ENCODE results near the gene RAD50. TPM values are rescaled to one million over a fixed set of nuclear protein-coding genes. Genes with fewer than 3 reads are reported as not detected.

The RAD50 gene
- total RNA-seq, 2 donors from 2014 or later = 29.5 to 37.0 TPM

- Histone ChIP-seq H3K27me3 (no peaks in the 10 kb centered on the region), H3K4me3 (no peak overlapping the region), H3K4me1 (no peaks in the 10 kb centered on the region), H3K36me3 (no peaks in the 10 kb centered on the region), H3K9me3 (no peaks in the 10 kb centered on the region), H3K9ac (ENCODE audit: low read depth in 2 of 2, low read length in 2 of 2) (peak overlapping the region in 1 of 2 donors; percentile 51), H3K27ac (no peak overlapping the region)
- TF ChIP-seq, protein P1, sequence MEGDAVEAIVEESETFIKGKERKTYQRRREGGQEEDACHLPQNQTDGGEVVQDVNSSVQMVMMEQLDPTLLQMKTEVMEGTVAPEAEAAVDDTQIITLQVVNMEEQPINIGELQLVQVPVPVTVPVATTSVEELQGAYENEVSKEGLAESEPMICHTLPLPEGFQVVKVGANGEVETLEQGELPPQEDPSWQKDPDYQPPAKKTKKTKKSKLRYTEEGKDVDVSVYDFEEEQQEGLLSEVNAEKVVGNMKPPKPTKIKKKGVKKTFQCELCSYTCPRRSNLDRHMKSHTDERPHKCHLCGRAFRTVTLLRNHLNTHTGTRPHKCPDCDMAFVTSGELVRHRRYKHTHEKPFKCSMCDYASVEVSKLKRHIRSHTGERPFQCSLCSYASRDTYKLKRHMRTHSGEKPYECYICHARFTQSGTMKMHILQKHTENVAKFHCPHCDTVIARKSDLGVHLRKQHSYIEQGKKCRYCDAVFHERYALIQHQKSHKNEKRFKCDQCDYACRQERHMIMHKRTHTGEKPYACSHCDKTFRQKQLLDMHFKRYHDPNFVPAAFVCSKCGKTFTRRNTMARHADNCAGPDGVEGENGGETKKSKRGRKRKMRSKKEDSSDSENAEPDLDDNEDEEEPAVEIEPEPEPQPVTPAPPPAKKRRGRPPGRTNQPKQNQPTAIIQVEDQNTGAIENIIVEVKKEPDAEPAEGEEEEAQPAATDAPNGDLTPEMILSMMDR (IDR thresholded peaks at IDR 0.05) = peak; percentile 82
- DNase-seq = peak; percentile 43
- intact Hi-C loops (cut with DNase I) = loop anchor here (10.0 kb wide), 1 partner anchor 298 kb away; no protein-coding TSS in a partner anchor
Observed at GRCh38 chr5:132526290-132526973, 30.3 kb upstream of the RAD50 start.

DNA sequence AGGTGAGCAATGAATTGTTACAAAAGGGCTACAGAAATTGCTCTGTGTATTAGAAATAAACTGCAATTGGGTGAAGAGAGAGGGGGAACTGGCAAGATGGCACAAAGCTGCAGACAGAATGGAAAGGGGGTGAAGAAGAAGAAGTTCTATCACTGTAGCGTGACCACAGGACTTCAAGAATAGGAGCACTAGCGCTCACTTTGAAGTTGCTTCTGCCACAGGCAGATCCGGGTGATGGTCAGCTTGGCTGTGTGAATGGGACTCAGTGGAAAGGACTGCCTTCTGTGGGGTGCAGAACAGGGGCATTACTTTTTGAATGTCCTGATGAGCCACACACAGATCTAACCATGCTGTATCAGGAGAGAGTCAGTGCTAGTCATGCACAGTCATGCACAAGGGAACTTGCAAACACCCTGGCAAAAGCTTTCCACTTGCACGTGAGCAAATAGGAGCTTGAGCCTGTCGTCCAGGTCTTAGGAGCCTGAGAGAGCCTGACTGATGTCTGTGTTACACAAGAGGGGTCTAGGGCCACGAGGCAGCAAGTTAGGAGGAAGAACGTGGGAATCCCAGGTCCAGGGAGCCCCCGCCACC lies 29.7 kb upstream of the RAD50 start:
- intact Hi-C loops (cut with DNase I) = loop anchor here (10.0 kb wide), 1 partner anchor 298 kb away; no protein-coding TSS in a partner anchor

DNA sequence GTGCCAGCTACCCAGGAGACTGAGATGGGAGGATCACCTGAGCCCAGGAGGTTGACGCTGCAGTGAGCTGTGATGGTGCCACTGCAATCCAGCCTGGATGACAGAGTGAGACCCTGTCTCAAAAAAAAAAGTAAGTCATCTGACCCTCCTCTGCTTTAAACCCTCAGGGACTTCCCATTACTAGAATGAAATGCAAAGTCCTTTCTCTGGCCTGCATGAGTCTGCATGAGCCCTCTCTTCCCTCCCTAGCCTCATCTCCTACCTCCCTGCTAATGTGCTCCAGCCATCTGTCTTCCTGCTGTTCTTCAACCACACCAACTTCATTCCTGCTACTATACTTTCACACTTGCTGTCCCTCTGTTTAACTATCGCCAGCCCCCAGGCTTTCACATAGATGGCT lies 28.8 kb upstream of the RAD50 start:
- Histone ChIP-seq H3K27ac (no peak overlapping the region), H3K27me3 (no peaks in the 10 kb centered on the region), H3K9ac (ENCODE audit: low read depth in 2 of 2, low read length in 2 of 2) (no peak overlapping the region), H3K4me3 (no peak overlapping the region), H3K4me1 (no peaks in the 10 kb centered on the region), H3K9me3 (no peaks in the 10 kb centered on the region), H3K36me3 (no peaks in the 10 kb centered on the region)
- intact Hi-C loops (cut with DNase I) = loop anchor here (10.0 kb wide), 1 partner anchor 297 kb away; no protein-coding TSS in a partner anchor
- DNase-seq = no peak
- TF ChIP-seq, protein P1 (IDR thresholded peaks at IDR 0.05) = no peak

More for the DNA sequence above, 29.7 kb upstream of the RAD50 start:
- Histone ChIP-seq H3K27ac (no peak overlapping the region), H3K9me3 (no peaks in the 10 kb centered on the region), H3K27me3 (no peaks in the 10 kb centered on the region), H3K36me3 (no peaks in the 10 kb centered on the region), H3K9ac (ENCODE audit: low read depth in 2 of 2, low read length in 2 of 2) (peak overlapping the region in 1 of 2 donors; percentile 51), H3K4me3 (no peak overlapping the region), H3K4me1 (no peaks in the 10 kb centered on the region)
- TF ChIP-seq, protein P1 (IDR thresholded peaks at IDR 0.05) = no peak
- DNase-seq = no peak

DNA sequence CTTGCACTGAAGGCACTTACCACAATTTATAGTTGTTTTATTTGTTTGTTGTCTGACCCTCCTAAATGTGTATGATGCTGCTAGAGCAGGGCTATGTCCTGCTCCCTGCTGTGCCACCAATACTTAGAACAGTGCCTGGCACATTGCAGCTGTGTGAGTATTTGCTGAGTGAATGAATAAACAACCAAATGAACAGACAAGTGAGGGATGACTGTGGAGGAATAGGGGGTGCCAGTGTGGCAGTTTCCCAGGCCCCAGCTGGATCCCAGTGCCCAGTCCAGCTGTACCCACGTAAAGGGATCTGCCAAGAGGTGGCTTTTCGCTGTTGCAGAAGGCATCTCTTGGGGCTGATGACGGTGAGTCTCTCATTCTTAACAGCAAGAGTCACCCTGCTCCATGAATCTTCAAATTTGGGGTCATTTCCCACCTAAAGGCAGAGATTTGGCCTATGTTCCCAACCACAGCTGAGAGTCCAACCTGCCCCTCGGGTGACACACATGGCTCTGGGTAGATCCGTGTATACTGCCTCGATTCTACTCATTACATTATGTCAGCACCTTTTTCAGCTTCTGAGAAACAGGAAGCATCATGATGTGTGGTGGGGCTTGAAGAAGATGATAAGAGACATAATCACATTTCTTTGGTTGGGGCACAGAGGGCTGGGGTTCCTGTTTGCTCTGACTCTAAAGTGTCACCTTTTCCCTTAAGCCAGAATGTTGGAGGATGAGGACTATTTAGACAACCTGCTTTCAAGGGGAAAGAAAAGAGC lies 27.7 kb upstream of the RAD50 start:
- Histone ChIP-seq H3K4me1 (no peaks in the 10 kb centered on the region), H3K27me3 (no peaks in the 10 kb centered on the region), H3K27ac (no peak overlapping the region), H3K9me3 (no peaks in the 10 kb centered on the region), H3K9ac (ENCODE audit: low read depth in 2 of 2, low read length in 2 of 2) (no peak overlapping the region), H3K36me3 (no peaks in the 10 kb centered on the region), H3K4me3 (no peak overlapping the region)
- TF ChIP-seq, protein P1 (IDR thresholded peaks at IDR 0.05) = no peak
- no peak for DNase-seq
- intact Hi-C loops (cut with DNase I) = loop anchor here (10.0 kb wide), 1 partner anchor 296 kb away; no protein-coding TSS in a partner anchor

GRCh38 chr5:132530946-132531345 lies 25.8 kb upstream of the RAD50 start:
- Histone ChIP-seq H3K27me3 (no peaks in the 10 kb centered on the region), H3K27ac (no peak overlapping the region), H3K36me3 (no peaks in the 10 kb centered on the region), H3K9ac (ENCODE audit: low read depth in 2 of 2, low read length in 2 of 2) (no peak overlapping the region), H3K4me3 (no peak overlapping the region), H3K4me1 (no peaks in the 10 kb centered on the region), H3K9me3 (no peaks in the 10 kb centered on the region)
- intact Hi-C loops (cut with DNase I) = no loop called here
- DNase-seq = no peak
- TF ChIP-seq, protein P1 (IDR thresholded peaks at IDR 0.05) = no peak
